ENCODE data around the gene FAM13B.
"Not testable (repeated sequence)": the region's sequence is repeated elsewhere in the genome, so short reads cannot be mapped to it uniquely, and the experiment has no call there.

FAM13B gene

DNA sequence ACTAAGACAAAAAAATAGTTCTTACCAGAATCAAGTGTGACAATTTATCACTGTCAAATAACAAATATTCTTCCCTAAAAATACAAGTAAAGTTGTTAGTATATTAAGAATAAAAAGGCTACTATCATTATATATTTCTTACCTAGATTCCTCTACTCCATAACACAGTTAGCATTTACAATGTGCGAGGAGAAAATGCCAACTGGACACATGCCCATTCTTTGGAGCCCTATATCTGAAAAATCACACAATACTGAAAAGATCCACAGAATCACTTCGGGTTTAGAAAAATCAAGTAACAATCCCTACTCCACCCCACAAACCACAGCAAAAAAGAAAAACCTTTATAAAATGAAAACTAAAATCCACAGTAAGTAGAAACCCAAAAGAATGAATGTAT, 72.7 kb downstream of the FAM13B start:
- TF ChIP-seq CTCF (conservative IDR thresholded peaks at IDR 0.05; ENCODE audit: low read length), result no peak
- DNase-seq (ENCODE audit: low read depth), result no peak
- no peak overlapping the region for H3K4me3 ChIP-seq (ENCODE audit: low read length)

- no peak for DNase-seq (ENCODE audit: low read depth)
- TF ChIP-seq CTCF (conservative IDR thresholded peaks at IDR 0.05; ENCODE audit: low read length), result no peak
- no peak overlapping the region for H3K4me3 ChIP-seq (ENCODE audit: low read length)
Observed at GRCh38 chr5:137959488-137959887, 73.4 kb downstream of the FAM13B start.

GRCh38 chr5:137957948-137958347, 74.9 kb downstream of the FAM13B start:
- no peak for TF ChIP-seq CTCF (conservative IDR thresholded peaks at IDR 0.05; ENCODE audit: low read length)
- DNase-seq (ENCODE audit: low read depth), result no peak

DNA sequence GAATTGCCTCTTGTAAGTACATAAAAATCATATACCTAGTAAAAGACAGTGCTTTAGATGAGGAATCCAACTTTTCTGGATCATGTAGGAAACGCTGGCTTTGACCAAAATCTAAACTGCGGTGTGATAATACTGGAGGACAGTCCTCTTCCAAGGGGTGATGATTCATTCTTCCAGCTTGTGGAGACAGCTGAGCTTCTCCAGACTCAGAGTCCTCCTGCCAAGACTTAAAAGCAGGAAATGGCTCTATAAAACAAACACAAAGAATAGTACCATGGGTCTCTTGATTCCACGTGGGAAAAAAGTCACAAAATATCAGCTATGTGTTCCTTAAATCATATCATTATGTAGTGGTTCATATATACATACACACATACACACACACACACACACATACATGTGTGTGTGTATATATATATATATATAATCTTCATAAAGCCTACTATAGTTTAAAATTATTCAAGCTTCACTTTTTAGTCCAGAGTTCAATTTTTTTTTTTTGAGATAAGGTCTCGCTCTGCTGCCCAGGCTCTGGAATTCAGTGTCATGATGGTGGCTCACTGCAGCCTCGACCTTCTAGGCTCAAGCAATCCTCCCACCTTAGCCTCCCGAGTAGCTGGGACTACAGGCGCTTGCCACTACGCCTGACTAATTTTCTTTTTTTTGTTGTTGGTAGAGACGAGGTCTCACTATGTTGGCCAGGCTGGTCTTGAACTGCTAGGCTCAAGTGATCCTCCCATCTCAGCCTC, 78.6 kb downstream of the FAM13B start:
- H3K4me3 ChIP-seq (ENCODE audit: low read length), result peak overlapping the region; percentile 20
- TF ChIP-seq CTCF (conservative IDR thresholded peaks at IDR 0.05; ENCODE audit: low read length), result no peak
- peak; percentile 87 for DNase-seq (ENCODE audit: low read depth)

More at GRCh38 chr5:137957948-137958347, 74.9 kb downstream of the FAM13B start:
- H3K4me3 ChIP-seq (ENCODE audit: low read length), result no peak overlapping the region

DNA sequence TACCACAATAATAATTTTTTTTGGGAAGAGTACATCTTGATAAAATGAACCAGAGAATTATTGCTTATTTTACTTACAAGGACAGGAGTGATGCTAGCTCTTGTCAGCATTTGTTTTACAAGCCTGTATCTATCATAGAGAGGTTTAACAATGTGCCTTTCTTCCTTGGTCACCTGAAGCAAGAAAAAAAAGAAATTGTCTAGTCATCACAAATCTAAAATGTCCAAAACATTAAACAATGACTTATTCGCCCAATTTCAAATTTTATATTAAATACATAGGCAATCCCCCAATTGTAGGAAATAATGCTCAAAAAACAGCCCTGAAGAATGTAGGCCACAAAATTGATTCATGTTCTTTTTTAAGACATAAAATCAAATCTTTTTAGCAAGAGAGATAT, 87.1 kb downstream of the FAM13B start:
- TF ChIP-seq CTCF (conservative IDR thresholded peaks at IDR 0.05; ENCODE audit: low read length), result no peak
- no peak for DNase-seq (ENCODE audit: low read depth)

DNA sequence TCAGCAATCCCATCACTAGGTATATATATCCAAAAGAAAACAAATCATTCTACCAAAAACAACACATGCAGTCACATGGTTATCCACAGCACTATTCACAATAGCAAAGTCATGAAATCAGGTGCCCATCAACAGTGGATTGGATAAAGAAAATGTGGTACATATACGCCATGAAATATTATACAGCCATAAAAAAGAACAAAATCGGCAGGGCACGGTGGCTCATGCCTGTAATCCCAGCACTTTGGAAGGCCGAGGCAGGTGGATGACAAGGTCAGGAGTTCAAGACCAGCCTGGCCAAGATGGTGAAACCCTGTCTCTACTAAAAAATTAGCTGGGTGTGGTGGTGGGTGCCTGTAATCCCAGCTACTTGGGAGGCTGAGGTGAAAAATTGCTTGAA, 88.6 kb downstream of the FAM13B start:
- not testable (repeated sequence) for H3K4me3 ChIP-seq (ENCODE audit: low read length); DNase-seq (ENCODE audit: low read depth)

More for the DNA sequence above, 87.1 kb downstream of the FAM13B start:
- H3K4me3 ChIP-seq (ENCODE audit: low read length), result no peak overlapping the region

GRCh38 chr5:137939331-137939730, 93.5 kb downstream of the FAM13B start:
- H3K4me3 ChIP-seq (ENCODE audit: low read length), result no peak overlapping the region
- TF ChIP-seq CTCF (conservative IDR thresholded peaks at IDR 0.05; ENCODE audit: low read length), result no peak
- DNase-seq (ENCODE audit: low read depth), result no peak
